ENCODE measurements around the gene BCAS1.

Gene BCAS1

GRCh38 chr20:54070187-54070987 lies at the start of gene BCAS1:
Gene BCAS1, minus strand, starts transcription at chr20:54070594. Its CDS starts 11,876 bp downstream, at chr20:54058718.
- no peak for DNase-seq (ENCODE audit: low read depth)

GRCh38 chr20:54119744-54120143 lies 49.4 kb upstream of the BCAS1 start:
- no peak for DNase-seq (ENCODE audit: low read depth)

GRCh38 chr20:54118220-54119001 lies 48.0 kb upstream of the BCAS1 start:
- no peak for DNase-seq (ENCODE audit: low read depth)

GRCh38 chr20:54116550-54117235 lies 46.3 kb upstream of the BCAS1 start:
- DNase-seq (ENCODE audit: low read depth) = no peak

GRCh38 chr20:54115172-54115854 lies 44.9 kb upstream of the BCAS1 start:
- DNase-seq (ENCODE audit: low read depth) = no peak

- DNase-seq (ENCODE audit: low read depth) = no peak
Observed at GRCh38 chr20:54114109-54114508, 43.7 kb upstream of the BCAS1 start.

GRCh38 chr20:54113566-54113965 lies 43.2 kb upstream of the BCAS1 start:
- no peak for DNase-seq (ENCODE audit: low read depth)

GRCh38 chr20:54112221-54112884 lies 42.0 kb upstream of the BCAS1 start:
- no peak for DNase-seq (ENCODE audit: low read depth)

GRCh38 chr20:54111460-54111859 lies 41.1 kb upstream of the BCAS1 start:
- DNase-seq (ENCODE audit: low read depth) = no peak

- DNase-seq (ENCODE audit: low read depth) = no peak
Observed at GRCh38 chr20:54110457-54110856, 40.1 kb upstream of the BCAS1 start.

GRCh38 chr20:54110041-54110440 lies 39.6 kb upstream of the BCAS1 start:
- no peak for DNase-seq (ENCODE audit: low read depth)

- DNase-seq (ENCODE audit: low read depth) = no peak
Observed at GRCh38 chr20:54108817-54109216, 38.4 kb upstream of the BCAS1 start.

- DNase-seq (ENCODE audit: low read depth) = no peak
Observed at GRCh38 chr20:54108326-54108642, 37.9 kb upstream of the BCAS1 start.

- DNase-seq (ENCODE audit: low read depth) = no peak
Observed at GRCh38 chr20:54107600-54108325, 37.4 kb upstream of the BCAS1 start.

GRCh38 chr20:54107181-54107580 lies 36.8 kb upstream of the BCAS1 start:
- no peak for DNase-seq (ENCODE audit: low read depth)

GRCh38 chr20:54106162-54106561 lies 35.8 kb upstream of the BCAS1 start:
- no peak for DNase-seq (ENCODE audit: low read depth)

- no peak for DNase-seq (ENCODE audit: low read depth)
Observed at GRCh38 chr20:54105653-54106052, 35.3 kb upstream of the BCAS1 start.

- no peak for DNase-seq (ENCODE audit: low read depth)
Observed at GRCh38 chr20:54104781-54105180, 34.4 kb upstream of the BCAS1 start.

GRCh38 chr20:54103762-54104600 lies 33.6 kb upstream of the BCAS1 start:
- no peak for DNase-seq (ENCODE audit: low read depth)
